Measurements from ENCODE around the gene RALA.

DNA sequence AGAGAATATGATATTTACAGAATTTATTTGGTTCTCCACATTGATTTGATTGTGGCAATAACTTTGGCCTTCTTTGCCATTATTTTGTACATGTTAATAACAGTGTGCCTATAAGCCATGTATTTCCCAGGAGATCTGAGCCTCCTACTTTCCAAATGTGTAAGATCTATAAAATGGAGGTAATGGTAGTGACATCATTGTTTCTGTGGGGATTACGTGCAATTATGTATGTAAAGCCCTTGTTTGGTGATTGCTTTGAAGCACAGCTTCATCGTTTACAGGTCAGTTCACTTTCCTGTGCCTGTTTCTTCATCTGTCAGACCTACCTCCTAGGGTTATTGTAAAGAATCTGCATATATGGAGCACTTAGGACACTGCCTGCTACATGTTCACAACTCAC, 39.8 kb upstream of the RALA start:
- TF ChIP-seq POLR2A (IDR thresholded peaks at IDR 0.05; ENCODE audit: extremely low read depth, insufficient read length), result no peak
- TF ChIP-seq, protein P1, sequence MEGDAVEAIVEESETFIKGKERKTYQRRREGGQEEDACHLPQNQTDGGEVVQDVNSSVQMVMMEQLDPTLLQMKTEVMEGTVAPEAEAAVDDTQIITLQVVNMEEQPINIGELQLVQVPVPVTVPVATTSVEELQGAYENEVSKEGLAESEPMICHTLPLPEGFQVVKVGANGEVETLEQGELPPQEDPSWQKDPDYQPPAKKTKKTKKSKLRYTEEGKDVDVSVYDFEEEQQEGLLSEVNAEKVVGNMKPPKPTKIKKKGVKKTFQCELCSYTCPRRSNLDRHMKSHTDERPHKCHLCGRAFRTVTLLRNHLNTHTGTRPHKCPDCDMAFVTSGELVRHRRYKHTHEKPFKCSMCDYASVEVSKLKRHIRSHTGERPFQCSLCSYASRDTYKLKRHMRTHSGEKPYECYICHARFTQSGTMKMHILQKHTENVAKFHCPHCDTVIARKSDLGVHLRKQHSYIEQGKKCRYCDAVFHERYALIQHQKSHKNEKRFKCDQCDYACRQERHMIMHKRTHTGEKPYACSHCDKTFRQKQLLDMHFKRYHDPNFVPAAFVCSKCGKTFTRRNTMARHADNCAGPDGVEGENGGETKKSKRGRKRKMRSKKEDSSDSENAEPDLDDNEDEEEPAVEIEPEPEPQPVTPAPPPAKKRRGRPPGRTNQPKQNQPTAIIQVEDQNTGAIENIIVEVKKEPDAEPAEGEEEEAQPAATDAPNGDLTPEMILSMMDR (IDR thresholded peaks at IDR 0.05; ENCODE audit: low read depth, low read length), result no peak
- TF ChIP-seq, protein P2, sequence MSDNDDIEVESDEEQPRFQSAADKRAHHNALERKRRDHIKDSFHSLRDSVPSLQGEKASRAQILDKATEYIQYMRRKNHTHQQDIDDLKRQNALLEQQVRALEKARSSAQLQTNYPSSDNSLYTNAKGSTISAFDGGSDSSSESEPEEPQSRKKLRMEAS (IDR thresholded peaks at IDR 0.05; ENCODE audit: low read depth, low read length), result no peak

Measured in NB4 (cell line).